DND-41 (cell line): Measurements from ENCODE around the gene PAK2.

Experiments used
- ATAC-seq: fragments of 200-7000 bp; cut with Tn5 transposase; 3 replicates; pipeline ENCODE4 v1.9.1; 2021; ENCODE audit warnings: low read depth; ENCODE audit not compliant: insufficient read depth
- DNase-seq: peaks from one replicate; pipeline ENCODE4 v3.0.0-alpha.2; 2020
- H2AFZ ChIP-seq: 2 replicates; pipeline ENCODE4 v1.6.0; 2012; ENCODE audit warnings: low read depth, low read length
- H3K27ac ChIP-seq: 2 replicates; pipeline ENCODE4 v1.5.1; 2012; ENCODE audit warnings: low read length, inconsistent platforms
- H3K27me3 ChIP-seq: fragments of 200-600 bp; sonication (generic); 2 replicates; pipeline ENCODE4 v1.6.0; 2012; ENCODE audit warnings: low read length, mild to moderate bottlenecking, inconsistent platforms; ENCODE audit not compliant: insufficient read depth, poor library complexity
- H3K36me3 ChIP-seq: 2 replicates; pipeline ENCODE4 v1.5.1; 2012; ENCODE audit warnings: low read length, inconsistent platforms; ENCODE audit not compliant: insufficient read depth
- H3K4me1 ChIP-seq: 2 replicates; pipeline ENCODE4 v1.5.1; 2012; ENCODE audit warnings: mild to moderate bottlenecking, low read length; ENCODE audit not compliant: insufficient read depth
- H3K4me2 ChIP-seq: 2 replicates; pipeline ENCODE4 v1.6.0; 2012; ENCODE audit warnings: mild to moderate bottlenecking, moderate library complexity, low read length, inconsistent platforms; ENCODE audit not compliant: insufficient read depth
- H3K4me3 ChIP-seq, 2 experiments: fragments of 200-600 bp in 1 of 2; shearing (Covaris generic) in 1 of 2; 2 replicates each; pipeline ENCODE4 v1.5.1; 2012 to 2016; ENCODE audit warnings: inconsistent platforms in 2 of 2, low read length in 2 of 2, mild to moderate bottlenecking in 2 of 2, low read depth in 1 of 2, moderate library complexity in 1 of 2
- H3K79me2 ChIP-seq: 2 replicates; pipeline ENCODE4 v1.6.0; 2012; ENCODE audit warnings: low read length, inconsistent platforms; ENCODE audit not compliant: insufficient read depth
- H3K9ac ChIP-seq: 2 replicates; pipeline ENCODE4 v1.6.0; 2012; ENCODE audit warnings: low read depth, mild to moderate bottlenecking, inconsistent platforms, low read length, moderate library complexity
- H3K9me3 ChIP-seq: 2 replicates; pipeline ENCODE4 v1.5.1; 2012; ENCODE audit warnings: low read length, moderate library complexity, mild to moderate bottlenecking, inconsistent platforms; ENCODE audit not compliant: insufficient read depth, severe bottlenecking
- H4K20me1 ChIP-seq: 2 replicates; pipeline ENCODE4 v1.6.0; 2012; ENCODE audit warnings: low read length; ENCODE audit not compliant: insufficient read depth
- CTCF ChIP-seq: IDR thresholded peaks from 2 replicates; pipeline ENCODE4 v1.5.1; 2012; ENCODE audit warnings: borderline replicate concordance, low read length, moderate library complexity, mild to moderate bottlenecking; ENCODE audit not compliant: poor library complexity, severe bottlenecking; ENCODE audit errors: extremely low read depth
- EZH2 ChIP-seq: IDR thresholded peaks from 3 replicates; pipeline ENCODE4 v1.6.1; 2012; ENCODE audit warnings: borderline replicate concordance, low read depth, mild to moderate bottlenecking, moderate library complexity, low read length, inconsistent platforms; ENCODE audit not compliant: severe bottlenecking

The PAK2 gene

GRCh38 chr3:196757876-196758739 lies 18.5 kb downstream of the PAK2 start:
- H2AFZ ChIP-seq: no peak overlapping the region
- H3K4me3 ChIP-seq: no peak overlapping the region
- peaks cover 29% of the 10 kb centered on the region for H3K9me3 ChIP-seq
- ATAC-seq (no peak), DNase-seq (no peak)
- peaks cover 59% of the 10 kb centered on the region for H3K36me3 ChIP-seq
- no peak overlapping the region for H3K27ac ChIP-seq
- no peak overlapping the region for H3K4me2 ChIP-seq
- H3K79me2 ChIP-seq: peaks cover 82% of the 10 kb centered on the region
- H3K27me3 ChIP-seq: no peaks in the 10 kb centered on the region
- no peak overlapping the region for H3K9ac ChIP-seq
- TF ChIP-seq CTCF: no peak
- TF ChIP-seq EZH2: no peak
- H3K4me1 ChIP-seq: no peaks in the 10 kb centered on the region
- H4K20me1 ChIP-seq: peaks cover 18% of the 10 kb centered on the region; the same call in 1 of the 2 replicates

- no peak overlapping the region for H3K4me2 ChIP-seq
- DNase-seq (no peak), ATAC-seq (no peak)
- H3K9me3 ChIP-seq: peaks cover 3% of the 10 kb centered on the region
- peaks cover 78% of the 10 kb centered on the region for H3K79me2 ChIP-seq
- no peaks in the 10 kb centered on the region for H3K27me3 ChIP-seq
- H3K4me1 ChIP-seq: no peaks in the 10 kb centered on the region
- H3K27ac ChIP-seq: no peak overlapping the region
- H3K4me3 ChIP-seq: no peak overlapping the region
- no peak overlapping the region for H2AFZ ChIP-seq
- H4K20me1 ChIP-seq: peaks cover 24% of the 10 kb centered on the region; the same call in 1 of the 2 replicates
- H3K9ac ChIP-seq: no peak overlapping the region
- TF ChIP-seq CTCF (no peak), EZH2 (no peak)
- peaks cover 25% of the 10 kb centered on the region for H3K36me3 ChIP-seq
These were observed 23.5 kb downstream of the PAK2 start for GRCh38 chr3:196763179-196763578.

- Histone ChIP-seq H3K79me2 (peaks cover 79% of the 10 kb centered on the region), H3K4me2 (no peak overlapping the region), H3K9me3 (no peaks in the 10 kb centered on the region), H2AFZ (no peak overlapping the region), H4K20me1 (peaks cover 28% of the 10 kb centered on the region; the same call in 1 of the 2 replicates), H3K27ac (no peak overlapping the region), H3K36me3 (peaks cover 17% of the 10 kb centered on the region), H3K4me1 (no peaks in the 10 kb centered on the region), H3K27me3 (no peaks in the 10 kb centered on the region), H3K4me3 (no peak overlapping the region), H3K9ac (no peak overlapping the region)
- ATAC-seq (no peak), DNase-seq (no peak)
- TF ChIP-seq EZH2: no peak
- TF ChIP-seq CTCF: no peak
These were observed 25.8 kb downstream of the PAK2 start for GRCh38 chr3:196765454-196765853.
